Activated CD4-positive, alpha-beta T cell treated with anti-CD3 and anti-CD28 coated beads for 36 hours (primary cell): ENCODE measurements around the gene LONRF2. TPM values are rescaled to one million over a fixed set of nuclear protein-coding genes. Genes with fewer than 3 reads are reported as not detected.

ENCODE experiments used
- ATAC-seq: fragments of 200-7000 bp; cut with Tn5 transposase; one replicate; pipeline ENCODE4 v1.10.0; 2021; ENCODE audit warnings: mild to moderate bottlenecking, moderate library complexity
- CTCF ChIA-PET: fragments of 350-600 bp; sonication (Branson Sonifier 250); formaldehyde crosslinking; loops from one replicate; lab custom pipeline; 2021; ENCODE audit warnings: antibody characterized with exemption; lab: Charles Lee
- POLR2A ChIA-PET: fragments of 350-600 bp; sonication (Branson Sonifier 250); formaldehyde crosslinking; loops from one replicate; lab custom pipeline; 2021; ENCODE audit warnings: antibody characterized with exemption, inconsistent platforms; lab: Charles Lee
- DNase-seq: peaks from one replicate; pipeline ENCODE4 v3.0.0-alpha.2; 2020
- H3K27ac Mint-ChIP-seq: one replicate; pipeline ENCODE4 v1.8.0; 2021; ENCODE audit warnings: mixed read lengths
- H3K27me3 Mint-ChIP-seq: one replicate; pipeline ENCODE4 v1.8.0; 2021; ENCODE audit warnings: mixed read lengths
- H3K36me3 Mint-ChIP-seq: one replicate; pipeline ENCODE4 v1.8.0; 2021; ENCODE audit warnings: low read depth, mixed read lengths
- H3K4me1 Mint-ChIP-seq: one replicate; pipeline ENCODE4 v1.8.0; 2021; ENCODE audit warnings: mixed read lengths
- H3K4me3 Mint-ChIP-seq: one replicate; pipeline ENCODE4 v1.8.0; 2021; ENCODE audit warnings: mild to moderate bottlenecking, moderate library complexity, mixed read lengths
- H3K9me3 Mint-ChIP-seq: one replicate; pipeline ENCODE4 v1.8.0; 2021; ENCODE audit warnings: low read depth, mixed read lengths
- intact Hi-C, 2 experiments: fragments of 100-400 bp; cut with DNase I in 1 of 2; cut with micrococcal nuclease in 1 of 2; formaldehyde crosslinking; loops; one replicate each; pipeline versions ENCODE4 v1.14.2 to v1.15.1; 2022 to 2024; cut with DNase I, micrococcal nuclease
- total RNA-seq, 2 experiments: library from RNA; stranded (reverse); gene quantifications; one replicate each; pipeline ENCODE4 v1.2.3, GENCODE V29; 2021

LONRF2 gene
- total RNA-seq, 2 experiments from 2014 or later = 0.02 to 0.04 TPM

DNA sequence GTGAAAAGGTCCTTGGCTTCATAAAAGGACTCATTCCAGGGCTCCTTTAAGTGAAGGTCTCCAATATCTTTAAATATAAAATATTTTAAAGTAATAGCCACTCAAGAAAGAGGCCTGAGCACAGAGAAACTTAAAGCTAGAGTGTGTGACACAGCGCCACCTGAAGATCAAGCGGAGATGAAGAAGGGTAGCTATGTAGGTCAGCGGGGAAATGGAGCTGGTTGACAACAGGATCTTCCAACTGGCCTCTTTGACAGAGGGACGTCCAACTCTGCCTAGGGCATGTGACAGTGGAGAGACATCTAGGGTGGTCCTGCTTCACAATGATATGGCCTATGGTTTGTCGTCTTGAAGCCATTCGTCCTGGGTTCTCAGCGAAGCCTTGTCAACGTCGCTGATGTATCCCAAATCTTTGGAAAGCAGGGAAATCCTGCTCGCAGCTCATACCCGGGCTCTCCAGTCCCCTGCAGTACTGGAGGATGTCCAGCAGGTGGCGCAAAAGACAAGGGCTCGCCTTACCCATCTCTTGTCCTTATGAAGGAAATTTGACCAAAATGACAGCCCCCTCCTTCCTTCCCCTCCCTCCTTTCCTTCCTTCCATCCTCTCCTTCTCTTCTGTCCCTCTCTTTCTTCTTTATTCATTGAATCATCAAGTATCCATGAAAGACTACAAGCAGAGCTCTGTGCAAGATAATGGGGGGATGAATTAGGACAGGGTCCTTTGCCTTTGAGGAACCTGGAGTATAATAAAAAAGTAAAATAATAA, 59.6 kb downstream of the LONRF2 start:
- Mint-ChIP-seq H3K27ac (no peak overlapping the region), H3K4me3 (no peak overlapping the region), H3K27me3 (peaks cover 2% of the 10 kb centered on the region), H3K4me1 (no peaks in the 10 kb centered on the region), H3K36me3 (no peaks in the 10 kb centered on the region), H3K9me3 (no peaks in the 10 kb centered on the region)
- DNase-seq (peak; percentile 79), ATAC-seq (peak; percentile 55)
- ChIA-PET POLR2A (no interaction called here), CTCF (interaction anchor here (0.5 to 5.0 kb wide), 45 partner anchors 9 to 1325 kb away, joined by 3 to 110 read pairs (median 4); no protein-coding TSS in a partner anchor)
- intact Hi-C loops = loop anchor here (1.0 to 5.0 kb wide), 3 partner anchors 119 to 722 kb away; no protein-coding TSS in a partner anchor

DNA sequence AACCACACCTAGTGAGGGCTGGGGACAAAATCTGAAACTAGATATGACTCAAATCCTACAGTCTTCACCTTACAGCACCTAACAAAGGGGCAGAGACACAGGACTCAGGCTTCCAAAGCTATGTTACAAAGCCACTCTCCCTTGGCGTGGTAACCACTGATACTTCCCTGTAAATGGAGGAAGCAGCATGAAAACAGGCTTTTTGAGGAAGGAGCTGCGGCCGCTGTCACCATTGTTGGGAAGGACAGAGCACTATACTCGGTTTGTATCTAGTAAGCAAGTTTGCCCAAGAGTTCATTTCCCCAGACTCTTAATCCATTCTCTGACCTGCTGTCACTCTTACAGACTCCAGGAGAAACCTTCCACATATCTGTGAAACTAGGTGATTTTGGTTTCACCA, 60.3 kb downstream of the LONRF2 start:
- H3K4me3 Mint-ChIP-seq = no peak overlapping the region
- H3K4me1 Mint-ChIP-seq = no peaks in the 10 kb centered on the region
- H3K36me3 Mint-ChIP-seq = no peaks in the 10 kb centered on the region
- intact Hi-C loops = loop anchor here (2.0 to 5.0 kb wide), 2 partner anchors 705 to 723 kb away; no protein-coding TSS in a partner anchor
- no peak for ATAC-seq
- ChIA-PET POLR2A (no interaction called here), CTCF (interaction anchor here (0.7 to 5.0 kb wide), 36 partner anchors 8 to 705 kb away, joined by 3 to 110 read pairs (median 4); no protein-coding TSS in a partner anchor)
- DNase-seq = no peak
- H3K27ac Mint-ChIP-seq = no peak overlapping the region
- H3K27me3 Mint-ChIP-seq = peaks cover 2% of the 10 kb centered on the region
- no peaks in the 10 kb centered on the region for H3K9me3 Mint-ChIP-seq

DNA sequence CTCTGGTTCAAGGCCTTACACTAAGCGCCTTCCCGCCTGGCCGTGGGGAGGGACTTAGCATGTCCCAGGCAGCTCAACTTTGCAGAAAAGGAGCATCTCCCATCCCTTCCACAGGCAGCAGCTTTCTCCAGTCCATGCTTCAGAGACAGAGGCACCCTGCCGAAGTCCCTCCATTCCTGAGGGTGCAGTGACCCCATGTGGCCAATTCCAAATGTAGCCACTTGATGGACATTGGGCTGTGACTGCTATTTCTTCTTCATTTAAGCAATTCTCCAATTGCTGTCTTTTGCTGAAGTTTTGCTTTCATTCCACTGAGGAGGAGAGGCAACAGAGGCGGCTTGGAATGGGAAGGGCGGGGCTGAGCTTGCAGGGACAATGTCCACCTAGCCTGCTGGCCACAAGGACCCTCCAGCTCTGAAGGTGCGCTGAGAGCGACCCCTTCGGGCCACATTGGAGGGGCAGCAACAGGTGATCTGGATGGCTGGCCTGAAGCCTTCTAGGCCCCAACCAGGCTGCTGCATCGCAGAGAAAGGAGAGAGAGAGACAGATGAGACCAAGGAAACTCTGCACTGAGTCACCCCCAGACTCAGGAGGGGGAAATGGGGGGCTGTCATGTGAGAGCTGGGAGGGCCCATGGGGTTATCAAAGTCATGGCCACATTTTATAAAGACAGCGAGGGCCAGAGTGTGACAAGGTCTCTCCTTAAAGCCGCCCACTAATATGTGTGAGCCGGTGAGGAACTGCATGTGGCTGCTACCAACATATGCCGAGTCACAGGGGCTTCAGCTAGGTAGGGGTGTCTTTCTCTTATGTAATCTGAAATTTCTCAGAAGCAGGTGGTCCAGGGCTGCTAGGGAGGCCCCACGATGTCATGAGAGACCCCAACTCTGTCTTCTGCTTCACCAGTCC, 61.3 kb downstream of the LONRF2 start:
- H3K4me3 Mint-ChIP-seq = no peak overlapping the region
- no peaks in the 10 kb centered on the region for H3K4me1 Mint-ChIP-seq
- ChIA-PET POLR2A (no interaction called here), CTCF (interaction anchor here (0.7 to 5.0 kb wide), 18 partner anchors 13 to 704 kb away, joined by 3 to 110 read pairs (median 4); no protein-coding TSS in a partner anchor)
- peaks cover 2% of the 10 kb centered on the region for H3K27me3 Mint-ChIP-seq
- intact Hi-C loops = loop anchor here (1.0 to 5.0 kb wide), 2 partner anchors 702 to 704 kb away; no protein-coding TSS in a partner anchor
- H3K9me3 Mint-ChIP-seq = no peaks in the 10 kb centered on the region
- H3K36me3 Mint-ChIP-seq = no peaks in the 10 kb centered on the region
- peak; percentile 64 for DNase-seq
- H3K27ac Mint-ChIP-seq = no peak overlapping the region
- ATAC-seq = no peak

DNA sequence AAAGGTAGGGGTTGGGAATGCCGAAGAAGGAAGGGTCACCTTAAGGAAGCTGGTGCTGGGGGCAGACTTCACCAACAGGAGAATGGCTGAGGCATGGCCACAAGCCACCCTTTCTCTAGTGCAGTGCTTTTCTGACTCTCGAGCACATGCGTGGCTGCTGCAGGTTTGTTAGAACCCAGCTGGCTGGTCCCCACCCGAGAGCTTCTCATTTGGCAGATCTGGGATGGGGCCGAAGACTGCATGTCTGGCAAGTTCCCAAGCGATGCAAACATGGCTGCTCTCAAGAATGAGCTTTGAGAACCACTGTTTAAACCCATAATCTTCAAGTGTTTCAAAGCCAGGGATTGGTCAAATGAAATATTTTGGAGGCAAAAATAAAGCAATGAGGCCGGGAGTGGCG, 63.2 kb downstream of the LONRF2 start:
- no peak overlapping the region for H3K4me3 Mint-ChIP-seq
- ChIA-PET POLR2A (no interaction called here), CTCF (interaction anchor here (0.6 to 4.5 kb wide), 5 partner anchors 13 to 131 kb away, joined by 3 to 21 read pairs (median 3); no protein-coding TSS in a partner anchor)
- no peak for DNase-seq
- no peaks in the 10 kb centered on the region for H3K36me3 Mint-ChIP-seq
- peaks cover 2% of the 10 kb centered on the region for H3K27me3 Mint-ChIP-seq
- ATAC-seq = no peak
- H3K27ac Mint-ChIP-seq = no peak overlapping the region
- intact Hi-C loops = no loop called here
- H3K9me3 Mint-ChIP-seq = no peaks in the 10 kb centered on the region
- H3K4me1 Mint-ChIP-seq = no peaks in the 10 kb centered on the region

DNA sequence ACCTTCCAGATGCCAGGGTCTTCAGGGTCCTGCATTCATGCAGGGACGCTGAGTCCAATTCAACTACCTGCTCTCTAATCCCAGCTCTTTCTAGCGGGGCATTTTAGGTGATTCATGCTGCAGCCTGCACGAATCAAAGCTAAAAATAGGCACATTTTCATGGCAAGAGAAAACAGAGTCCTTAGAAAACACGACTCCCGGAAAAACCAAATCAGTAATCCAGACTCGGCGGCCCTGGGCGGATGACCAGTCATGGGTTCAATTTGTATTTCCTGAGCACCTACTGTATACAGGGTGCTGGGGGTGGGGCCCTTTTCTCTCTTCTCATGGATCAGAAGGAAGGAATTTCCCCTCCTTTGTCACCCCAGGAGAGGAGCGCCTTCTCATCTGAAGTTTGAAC, 64.4 kb downstream of the LONRF2 start:
- H3K36me3 Mint-ChIP-seq = no peaks in the 10 kb centered on the region
- ATAC-seq (no peak), DNase-seq (no peak)
- no peak overlapping the region for H3K4me3 Mint-ChIP-seq
- no peak overlapping the region for H3K27ac Mint-ChIP-seq
- H3K4me1 Mint-ChIP-seq = no peaks in the 10 kb centered on the region
- intact Hi-C loops = no loop called here
- no peaks in the 10 kb centered on the region for H3K9me3 Mint-ChIP-seq
- H3K27me3 Mint-ChIP-seq = peaks cover 2% of the 10 kb centered on the region
- ChIA-PET POLR2A (no interaction called here), CTCF (interaction anchor here (1.0 kb wide), 2 partner anchors 12 to 122 kb away, joined by 3 to 5 read pairs; no protein-coding TSS in a partner anchor)

DNA sequence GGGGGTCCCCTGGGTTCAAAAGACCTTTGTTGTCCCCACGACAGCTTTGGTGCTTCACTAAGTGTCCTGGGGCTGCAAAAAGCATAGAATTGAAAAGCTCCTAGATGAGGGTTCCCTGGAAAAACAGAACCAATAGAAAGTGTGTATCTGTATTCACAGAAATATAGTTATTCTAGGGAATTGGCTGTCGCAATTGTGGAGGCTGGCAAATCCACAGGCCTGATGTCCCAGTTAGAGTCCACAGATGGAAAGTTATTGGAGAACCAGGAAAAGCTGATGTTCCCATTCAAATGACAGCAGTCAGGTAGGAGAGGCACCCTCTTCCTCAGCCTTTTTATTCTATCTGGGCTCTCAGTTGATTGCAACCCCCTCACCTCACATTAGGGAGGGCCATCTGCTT, 65.5 kb downstream of the LONRF2 start:
- peaks cover 2% of the 10 kb centered on the region for H3K27me3 Mint-ChIP-seq
- CTCF ChIA-PET = interaction anchor here (1.0 kb wide), 2 partner anchors 11 to 124 kb away, joined by 3 to 5 read pairs; no protein-coding TSS in a partner anchor

DNA sequence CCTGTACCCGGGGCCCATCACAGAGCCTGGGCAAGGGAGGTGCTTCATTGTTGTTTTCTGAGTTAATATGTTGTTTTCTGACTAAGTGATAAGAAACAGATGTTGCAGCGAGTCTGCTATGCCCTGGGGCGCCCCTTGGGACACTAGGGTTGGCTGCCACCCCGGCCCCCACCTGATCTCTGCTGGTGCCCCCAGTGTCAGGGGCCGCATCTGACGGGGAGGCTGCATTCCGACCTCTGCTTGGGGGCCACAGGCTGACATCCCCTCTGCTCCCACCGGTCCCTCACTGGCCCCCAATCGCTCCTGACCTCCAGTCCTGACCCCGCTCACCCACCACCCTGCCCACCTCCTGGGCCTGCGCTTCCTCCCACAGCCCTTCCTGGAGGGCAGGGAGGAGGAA, 65.9 kb downstream of the LONRF2 start:
- POLR2A ChIA-PET = no interaction called here
- CTCF ChIA-PET = no interaction called here
- no peak for ATAC-seq
- no peaks in the 10 kb centered on the region for H3K4me1 Mint-ChIP-seq
- H3K27me3 Mint-ChIP-seq = peaks cover 2% of the 10 kb centered on the region
- no peak for DNase-seq
- intact Hi-C loops = no loop called here
- H3K36me3 Mint-ChIP-seq = no peaks in the 10 kb centered on the region
- no peaks in the 10 kb centered on the region for H3K9me3 Mint-ChIP-seq
- no peak overlapping the region for H3K4me3 Mint-ChIP-seq
- H3K27ac Mint-ChIP-seq = no peak overlapping the region

More for the DNA sequence above, 65.5 kb downstream of the LONRF2 start:
- DNase-seq (no peak), ATAC-seq (no peak)
- POLR2A ChIA-PET = no interaction called here
- Mint-ChIP-seq H3K9me3 (no peaks in the 10 kb centered on the region), H3K27ac (no peak overlapping the region), H3K4me3 (no peak overlapping the region), H3K36me3 (no peaks in the 10 kb centered on the region), H3K4me1 (no peaks in the 10 kb centered on the region)
- intact Hi-C loops = no loop called here

DNA sequence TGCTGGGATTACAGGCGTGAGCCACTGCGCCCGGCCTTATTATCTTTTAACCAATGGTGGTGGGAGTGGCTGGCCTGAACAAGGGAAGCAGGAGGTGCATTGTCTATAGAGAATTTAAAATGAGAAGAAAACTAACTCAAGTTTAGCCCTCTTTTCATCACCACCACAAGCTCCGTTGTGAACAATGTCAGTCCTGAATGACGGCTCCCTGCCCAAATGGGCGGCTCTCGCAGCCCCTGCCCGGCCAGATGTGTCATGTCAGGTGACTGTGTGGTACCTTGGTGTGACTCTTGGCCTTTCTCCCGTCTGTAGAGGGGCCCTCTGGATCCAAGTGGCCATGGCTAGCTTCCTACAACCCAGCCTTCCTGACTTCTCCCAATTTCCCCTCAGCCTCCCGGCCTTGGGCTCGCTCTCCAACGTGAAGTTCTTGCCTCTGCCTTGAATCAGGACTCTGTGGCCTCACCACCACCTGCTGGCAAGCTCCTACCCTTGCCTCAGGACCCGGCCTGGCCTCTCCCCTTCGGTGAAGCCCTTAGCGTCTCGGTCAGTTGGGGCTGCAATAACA, 67.6 kb downstream of the LONRF2 start:
- peaks cover 2% of the 10 kb centered on the region for H3K27me3 Mint-ChIP-seq
- intact Hi-C loops = no loop called here
- no peaks in the 10 kb centered on the region for H3K36me3 Mint-ChIP-seq
- no peak for DNase-seq
- POLR2A ChIA-PET = no interaction called here
- H3K27ac Mint-ChIP-seq = no peak overlapping the region
- H3K4me1 Mint-ChIP-seq = no peaks in the 10 kb centered on the region
- CTCF ChIA-PET = interaction anchor here (1.5 kb wide), 1 partner anchor 8 kb away, joined by 4 read pairs; no protein-coding TSS in a partner anchor
- no peaks in the 10 kb centered on the region for H3K9me3 Mint-ChIP-seq
- no peak overlapping the region for H3K4me3 Mint-ChIP-seq
- no peak for ATAC-seq

DNA sequence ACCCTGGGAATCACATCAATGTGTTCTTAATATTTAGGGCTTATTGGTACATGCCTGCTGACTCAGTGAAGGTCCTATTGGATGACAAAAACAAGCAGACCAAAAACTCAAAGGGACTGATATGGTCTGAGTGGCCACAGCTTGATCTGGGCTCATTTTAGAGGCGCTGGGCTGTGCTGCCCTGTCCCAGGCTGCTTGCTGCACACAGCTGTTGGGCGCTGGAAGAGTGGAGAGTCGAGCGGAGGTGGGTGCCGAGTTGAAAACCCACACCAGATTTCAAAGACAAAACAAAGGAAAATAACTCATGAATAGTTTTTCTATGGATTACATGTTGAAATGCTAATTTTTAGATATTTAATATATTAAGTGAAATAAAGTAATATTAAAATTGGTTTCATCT, 68.5 kb downstream of the LONRF2 start:
- H3K27ac Mint-ChIP-seq = no peak overlapping the region
- no peak for DNase-seq
- H3K4me1 Mint-ChIP-seq = no peaks in the 10 kb centered on the region
- POLR2A ChIA-PET = interaction anchor here (0.6 kb wide), 1 partner anchor 12 kb away, joined by 4 read pairs; no protein-coding TSS in a partner anchor
- no peak overlapping the region for H3K4me3 Mint-ChIP-seq
- intact Hi-C loops = no loop called here
- ATAC-seq = no peak
- peaks cover 2% of the 10 kb centered on the region for H3K27me3 Mint-ChIP-seq
- CTCF ChIA-PET = interaction anchor here (1.5 kb wide), 1 partner anchor 9 kb away, joined by 4 read pairs; no protein-coding TSS in a partner anchor
- H3K9me3 Mint-ChIP-seq = no peaks in the 10 kb centered on the region
- H3K36me3 Mint-ChIP-seq = no peaks in the 10 kb centered on the region

DNA sequence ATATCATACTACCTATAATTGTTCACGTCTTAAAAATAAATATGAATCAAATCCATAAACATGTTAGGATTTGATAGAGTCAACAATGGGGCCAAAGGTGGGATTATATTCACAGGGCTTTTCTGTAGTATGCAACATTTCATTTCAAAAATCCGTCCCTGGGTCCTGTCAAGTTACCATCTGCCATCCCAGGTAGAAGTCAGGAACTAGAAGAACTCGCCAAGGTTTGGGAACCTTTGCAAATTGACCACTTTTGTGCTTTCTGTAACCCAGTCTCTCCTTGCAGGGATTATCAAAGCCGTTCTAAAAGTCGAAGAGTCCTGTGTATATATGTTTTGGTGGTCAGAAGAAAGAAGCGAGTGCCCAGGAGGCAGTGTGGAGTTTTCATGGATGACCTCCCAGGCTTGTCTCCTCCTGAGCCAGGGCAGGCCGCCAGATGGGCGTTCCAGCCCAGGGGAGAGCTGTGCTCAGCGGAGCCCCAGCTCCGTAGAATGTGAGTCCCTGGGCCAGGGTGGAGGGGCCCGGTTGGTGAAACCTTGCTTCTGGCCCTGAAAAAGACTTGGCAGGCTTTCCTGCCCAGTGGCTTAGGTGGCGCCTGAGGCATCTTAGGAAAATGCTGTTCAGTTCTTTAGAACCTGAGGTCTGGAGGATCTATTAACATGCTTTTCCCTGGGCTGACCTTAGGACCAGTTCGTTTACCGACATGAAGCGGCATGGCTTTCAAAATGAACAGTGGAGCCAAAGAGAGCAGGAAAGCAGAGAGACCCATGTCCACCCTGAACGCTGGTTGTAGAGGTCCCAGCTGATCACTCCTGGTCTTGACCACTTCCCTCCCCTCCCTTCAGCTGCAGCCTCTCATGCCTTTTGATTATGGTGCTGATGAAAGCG, 69.2 kb downstream of the LONRF2 start:
- Mint-ChIP-seq H3K4me1 (no peaks in the 10 kb centered on the region), H3K36me3 (no peaks in the 10 kb centered on the region), H3K27ac (no peak overlapping the region), H3K4me3 (no peak overlapping the region), H3K27me3 (no peaks in the 10 kb centered on the region), H3K9me3 (no peaks in the 10 kb centered on the region)
- ChIA-PET POLR2A (interaction anchor here (0.6 kb wide), 1 partner anchor 11 kb away, joined by 4 read pairs; no protein-coding TSS in a partner anchor), CTCF (interaction anchor here (0.6 to 1.5 kb wide), 2 partner anchors 10 to 51 kb away, joined by 3 to 4 read pairs; no protein-coding TSS in a partner anchor)
- intact Hi-C loops = no loop called here
- DNase-seq (no peak), ATAC-seq (no peak)
